MV-4-11 (cell line): ENCODE results near the gene ST7L.
"Not testable (repeated sequence)": the region's sequence is repeated elsewhere in the genome, so short reads cannot be mapped to it uniquely, and the experiment has no call there.

Experiments used
- DNase-seq: peaks from one replicate; lab custom pipeline; 2025; lab: John Stamatoyannopoulos, UW

Gene ST7L

DNA sequence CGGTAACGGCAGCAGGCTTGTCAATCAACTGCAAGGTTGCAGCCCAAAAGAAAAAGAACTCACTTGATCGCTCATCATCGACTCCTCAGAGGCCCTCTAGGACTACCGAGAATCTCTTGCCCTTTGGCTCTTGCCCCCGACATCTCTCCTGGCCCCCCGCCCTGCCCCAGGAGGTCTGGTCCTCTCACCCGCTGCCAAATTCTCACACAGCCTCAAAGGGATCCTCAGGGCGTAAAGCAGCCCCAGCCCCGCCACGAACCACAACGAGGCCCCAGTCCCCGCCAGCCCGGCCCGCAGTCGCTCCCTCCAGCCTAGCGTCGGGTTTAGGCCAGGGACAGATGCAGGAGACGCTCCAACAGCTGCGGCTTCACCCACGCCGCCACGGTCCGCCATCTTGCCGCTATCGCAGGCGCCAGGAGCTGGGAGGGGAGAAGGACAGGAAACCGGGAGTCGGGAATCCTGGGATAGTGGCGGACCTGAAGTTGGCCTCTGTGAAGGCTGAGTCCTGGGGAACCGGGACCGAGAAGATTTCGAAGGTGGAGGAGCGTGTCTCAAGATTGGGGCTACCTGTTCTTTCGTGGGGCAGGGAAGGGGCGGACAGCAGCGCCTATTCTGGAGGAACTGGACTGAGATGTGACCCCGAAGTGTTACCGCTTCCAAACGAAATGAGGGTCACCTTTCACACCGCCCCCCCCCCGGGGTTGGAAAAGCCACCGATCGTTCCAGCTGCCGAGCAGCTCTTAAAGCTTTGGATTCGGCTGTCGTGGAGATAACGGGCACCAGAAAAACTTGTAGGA, at the start of gene ST7L:
ST7L (minus strand) TSS at position 421 of the 797 bp plus-strand sequence; CDS start at position 393, 28 bp downstream.
- DNase-seq = no peak

- DNase-seq = no peak
Measured at GRCh38 chr1:112666946-112667345, 48.0 kb upstream of the ST7L start.

GRCh38 chr1:112665857-112666256, 46.9 kb upstream of the ST7L start:
- no peak for DNase-seq

- DNase-seq = no peak
Measured at GRCh38 chr1:112651205-112651604, 32.3 kb upstream of the ST7L start.

DNA sequence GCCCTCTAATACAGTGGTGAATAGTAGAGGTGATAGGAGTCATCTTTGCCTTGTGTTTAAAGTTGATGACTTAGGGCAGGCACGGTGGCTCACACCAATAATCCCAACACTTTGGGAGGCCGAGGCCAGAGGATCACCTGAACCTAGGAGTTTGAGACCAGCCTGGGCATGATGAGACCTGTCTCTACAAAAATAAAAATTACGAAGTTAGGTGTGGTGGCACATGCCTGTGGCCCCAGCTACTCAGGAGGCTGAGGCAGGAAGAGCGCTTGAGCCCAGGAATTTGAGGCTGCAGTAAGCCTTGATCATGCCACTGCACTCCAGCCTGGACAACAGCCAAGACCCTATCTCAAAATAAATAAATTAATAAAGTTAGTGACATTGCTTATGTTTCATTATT, 27.3 kb upstream of the ST7L start:
- DNase-seq = no peak

DNA sequence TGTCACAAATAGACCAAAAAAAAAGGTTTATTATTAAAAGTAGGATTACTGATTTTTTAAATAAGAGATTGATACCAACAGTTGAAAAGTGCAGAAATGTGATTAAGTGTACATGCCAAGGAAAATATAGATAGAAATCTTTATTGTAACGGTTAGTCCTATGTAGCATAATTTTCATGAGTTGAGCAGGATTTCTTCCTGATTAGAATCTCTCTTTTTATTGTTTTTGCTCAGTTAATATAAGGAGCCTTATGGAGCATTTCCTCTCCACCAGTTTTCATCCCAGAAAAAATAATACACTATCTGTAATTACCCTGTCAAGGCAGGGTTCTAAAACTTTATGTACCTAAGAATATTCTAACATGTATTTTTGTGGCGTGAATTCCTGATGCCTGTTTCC, 24.1 kb upstream of the ST7L start:
- DNase-seq = no peak

DNA sequence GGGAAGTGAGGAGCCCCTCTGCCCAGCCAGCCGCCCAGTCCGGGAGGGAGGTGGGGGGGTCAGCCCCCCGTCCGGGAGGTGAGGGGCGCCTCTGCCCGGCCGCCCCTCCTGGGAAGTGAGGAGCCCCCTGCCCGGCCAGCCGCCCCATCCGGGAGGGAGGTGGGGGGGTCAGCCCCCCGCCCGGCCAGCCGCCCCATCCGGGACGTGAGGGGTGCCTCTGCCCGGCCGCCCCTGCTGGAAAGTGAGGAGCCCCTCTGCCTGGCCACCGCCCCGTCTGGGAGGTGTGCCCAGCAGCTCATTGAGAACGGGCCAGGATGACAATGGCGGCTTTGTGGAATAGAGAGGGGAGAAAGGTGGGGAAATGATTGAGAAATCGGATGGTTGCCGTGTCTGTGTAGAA, 21.5 kb upstream of the ST7L start:
- not testable (repeated sequence) for DNase-seq

DNA sequence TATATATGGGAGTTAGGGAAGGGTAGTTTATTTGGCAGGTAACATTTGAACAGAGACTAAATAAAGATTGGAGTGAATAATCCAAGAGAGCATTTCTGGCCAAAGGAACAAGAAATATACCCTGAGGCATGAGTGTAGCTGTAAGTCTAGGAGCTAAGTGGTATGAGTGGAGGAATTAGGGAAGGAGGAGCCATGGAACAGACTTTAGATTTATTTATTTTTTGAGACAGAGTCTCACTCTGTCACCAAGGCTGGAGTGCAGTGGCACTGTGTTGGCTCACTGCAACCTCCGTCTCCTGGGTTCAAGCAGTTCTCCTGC, 19.1 kb upstream of the ST7L start:
- DNase-seq = no peak

DNA sequence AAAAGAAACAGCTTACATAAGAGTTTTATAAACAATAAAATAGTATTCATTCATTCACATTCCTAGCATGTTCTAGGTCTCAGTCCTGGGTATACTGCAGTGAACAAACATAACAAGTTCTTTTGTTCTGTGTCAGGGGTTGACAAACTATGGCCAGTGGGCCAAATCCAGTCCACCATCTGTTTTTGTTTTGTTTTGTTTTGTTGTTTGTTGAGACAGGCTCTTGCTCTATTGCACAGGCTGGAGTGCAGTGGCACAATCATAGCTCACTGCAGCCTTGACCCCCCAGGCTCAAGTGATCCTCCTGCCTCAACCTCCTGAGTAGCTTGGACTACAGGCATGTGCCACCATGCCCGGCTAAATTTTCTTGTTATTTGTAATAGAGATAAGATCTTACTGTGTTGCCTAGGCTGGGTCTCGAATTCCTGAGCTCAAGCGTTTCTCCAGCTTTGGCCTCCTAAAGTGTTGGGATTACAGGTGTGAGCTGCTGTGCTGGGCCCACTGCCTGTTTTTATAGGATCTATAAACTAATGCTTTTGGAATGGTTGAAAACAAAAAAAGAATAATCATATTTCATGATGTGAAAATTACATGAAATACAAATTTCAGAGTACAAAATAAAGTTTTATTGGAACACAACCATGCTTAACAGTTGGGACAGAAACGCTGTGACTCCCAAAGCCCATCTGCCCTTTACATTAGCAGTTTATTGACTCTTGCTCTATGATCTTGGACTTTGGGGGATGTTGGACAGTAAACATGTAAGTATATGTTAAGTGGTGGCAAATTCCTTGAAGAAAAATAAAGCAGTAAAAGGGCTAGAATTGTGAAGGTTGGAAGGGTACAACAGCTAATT, 18.5 kb upstream of the ST7L start:
- DNase-seq = no peak

- DNase-seq = no peak
Measured at GRCh38 chr1:112636597-112637253, 17.8 kb upstream of the ST7L start.

DNA sequence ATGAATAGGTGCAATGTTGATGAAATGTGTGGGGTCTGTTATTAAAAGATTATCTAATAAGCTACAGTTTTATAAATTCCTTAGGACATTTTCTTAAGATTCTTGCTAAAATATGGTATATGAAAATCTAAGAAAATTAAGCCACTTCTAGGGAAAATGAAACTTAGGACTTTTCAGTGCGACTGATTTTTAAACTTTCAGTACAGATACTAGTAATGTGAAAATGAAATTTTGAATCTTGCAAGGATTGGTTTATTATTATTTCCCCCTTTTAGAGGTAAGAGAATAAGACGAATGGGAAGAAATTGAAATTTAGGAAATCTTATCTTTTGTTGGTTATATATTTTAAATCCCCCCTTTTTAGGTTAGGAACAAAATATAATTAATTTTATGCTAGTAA, 17.1 kb upstream of the ST7L start:
- DNase-seq = no peak

DNA sequence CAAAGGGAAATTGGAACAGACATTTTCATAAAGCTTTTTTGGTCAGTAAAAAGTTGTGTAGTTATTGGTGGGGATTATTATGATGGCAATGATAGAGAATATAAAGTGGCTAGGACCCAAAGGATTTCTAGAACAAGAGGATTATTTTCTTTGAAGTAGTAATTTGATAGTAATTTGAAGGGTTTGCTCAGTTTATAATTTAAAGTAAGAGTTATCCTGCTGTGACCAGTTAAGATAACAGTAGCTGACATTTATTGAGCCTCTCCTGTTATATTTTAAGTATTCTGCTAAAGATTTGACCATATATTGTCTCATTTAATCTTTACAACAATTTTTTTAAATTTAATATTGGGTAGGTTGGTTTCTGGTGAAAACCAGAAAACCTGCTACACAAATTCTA, 15.4 kb upstream of the ST7L start:
- no peak for DNase-seq

- DNase-seq = no peak
Measured at GRCh38 chr1:112633628-112634027, 14.7 kb upstream of the ST7L start.

DNA sequence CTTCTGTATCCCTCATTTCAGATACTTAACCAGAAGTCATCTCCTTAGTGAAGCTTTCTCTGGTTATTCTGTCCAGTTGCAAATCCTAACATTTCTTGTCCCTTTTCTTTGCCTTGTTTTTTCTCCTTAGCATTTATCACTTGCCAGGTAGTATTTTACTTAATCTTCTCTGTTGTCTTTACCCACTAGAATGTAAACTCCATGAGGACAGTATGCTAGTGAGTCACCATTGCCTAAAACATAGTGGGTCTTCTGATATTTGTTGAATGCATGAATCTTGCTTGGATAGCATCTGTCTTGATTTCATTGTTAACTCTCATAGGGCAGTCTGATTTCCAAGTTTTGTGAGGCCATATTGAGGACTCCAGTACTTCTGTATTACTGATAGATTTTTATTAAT, 10.3 kb upstream of the ST7L start:
- no peak for DNase-seq

GRCh38 chr1:112628516-112628915, 9.6 kb upstream of the ST7L start:
- DNase-seq = no peak

GRCh38 chr1:112626887-112627286, 7.9 kb upstream of the ST7L start:
- DNase-seq = no peak

DNA sequence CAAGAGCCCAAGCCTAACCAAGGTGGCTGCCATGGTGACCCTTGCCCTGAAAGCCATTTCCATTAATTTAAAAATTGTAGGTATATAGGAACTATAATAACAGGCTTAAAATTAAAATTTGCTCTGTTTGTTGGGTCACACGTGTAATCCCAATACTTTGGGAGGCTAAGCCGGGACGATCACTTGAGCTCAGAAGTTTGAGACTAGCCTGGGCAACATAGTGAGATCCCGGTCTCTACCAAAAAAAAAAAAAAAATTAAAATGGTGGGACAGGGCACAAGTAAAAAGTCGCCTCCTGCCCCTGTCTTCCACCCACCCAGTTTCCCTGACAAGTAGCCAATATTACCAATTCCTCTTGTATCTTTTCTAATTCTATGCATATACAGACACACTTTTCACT, 7.3 kb upstream of the ST7L start:
- no peak for DNase-seq

- no peak for DNase-seq
Measured at GRCh38 chr1:112625696-112626095, 6.8 kb upstream of the ST7L start.

- not testable (repeated sequence) for DNase-seq
Measured at GRCh38 chr1:112624493-112624892, 5.6 kb upstream of the ST7L start.

DNA sequence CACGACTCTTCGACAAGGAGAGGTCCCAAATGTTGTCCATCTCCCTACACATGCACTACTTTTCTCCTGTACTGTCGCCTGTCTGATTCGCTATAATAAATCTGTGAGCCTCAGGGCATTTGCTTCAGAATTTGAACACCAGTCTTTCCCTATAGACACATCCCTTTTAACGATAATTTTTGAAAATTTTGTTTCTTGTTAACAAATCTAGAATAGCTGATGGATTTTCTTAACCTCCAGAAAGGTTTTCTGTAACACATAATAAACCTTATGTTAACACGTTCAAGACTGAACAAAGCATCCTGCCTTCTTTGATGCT, 1.4 kb upstream of the ST7L start:
- DNase-seq = no peak

DNA sequence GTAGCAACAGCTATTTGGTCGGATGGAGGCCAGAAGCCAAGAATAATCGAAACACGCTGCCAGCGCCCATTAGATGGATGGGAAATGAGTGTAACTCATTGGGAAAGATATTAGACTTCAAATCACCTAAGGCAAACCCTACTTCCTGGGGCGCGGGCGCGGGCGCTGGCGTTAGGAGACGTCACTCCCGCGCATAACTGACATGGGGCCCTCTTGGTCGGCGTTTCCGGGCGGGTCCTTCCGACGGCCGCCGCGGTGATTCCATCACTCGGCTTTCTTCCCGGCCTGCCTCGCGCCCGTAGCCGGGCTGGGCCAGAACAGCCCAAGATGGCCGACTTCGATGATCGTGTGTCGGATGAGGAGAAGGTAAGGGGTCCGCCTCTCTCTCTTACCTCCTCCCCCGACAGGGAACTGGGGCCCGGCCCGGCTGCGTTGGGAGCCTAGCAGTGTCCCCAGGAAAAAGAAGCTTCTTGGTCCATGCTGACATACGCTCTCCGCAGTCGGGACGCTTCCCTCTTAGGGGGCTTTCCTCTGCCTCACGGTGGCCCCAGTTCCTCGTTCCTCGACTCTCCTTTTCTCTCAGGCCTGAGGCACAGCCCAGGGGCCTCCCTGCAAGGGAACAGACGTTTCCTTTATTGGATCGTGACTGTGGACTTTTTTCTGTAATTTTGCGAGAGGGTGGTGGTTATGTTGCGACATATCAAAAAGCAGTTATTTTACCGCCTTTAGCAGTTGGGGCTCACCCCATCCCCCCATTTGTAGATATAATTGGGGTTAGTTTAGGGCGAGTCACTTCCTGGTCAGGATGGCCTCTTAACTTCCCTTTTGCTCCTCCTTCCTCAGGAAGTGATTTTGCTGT, 806 bp upstream of the ST7L start, which contains the start of gene CAPZA1:
CAPZA1 (plus strand) TSS at position 315 of the 859 bp plus-strand sequence; CDS start at position 328, 13 bp downstream.
- DNase-seq = peak; percentile 90
